Limb (tissue), 2 donors: ENCODE measurements around the gene MOB3A.
"Not testable (repeated sequence)": the region's sequence is repeated elsewhere in the genome, so short reads cannot be mapped to it uniquely, and the experiment has no call there.

ENCODE experiments used
- DNase-seq, 2 donors: peaks; one replicate each; pipeline ENCODE4 v3.0.0-alpha.2; 2016; ENCODE audit errors: extremely low spot score in 2 of 2

MOB3A gene

GRCh38 chr19:2096034-2096479 lies at the start of gene MOB3A:
MOB3A (minus strand) TSS chr19:2096326; CDS start chr19:2078560, 17,766 bp downstream.
- DNase-seq = no peak

- DNase-seq = no peak
Observed at GRCh38 chr19:2145831-2146241, 49.7 kb upstream of the MOB3A start.

GRCh38 chr19:2144190-2144589 lies 48.1 kb upstream of the MOB3A start:
- DNase-seq = no peak

GRCh38 chr19:2142173-2142829 lies 46.2 kb upstream of the MOB3A start:
- DNase-seq = no peak

GRCh38 chr19:2140138-2140569 lies 44.0 kb upstream of the MOB3A start:
- no peak for DNase-seq

- DNase-seq = peak in 1 of 2 donors; percentile 48
Observed at GRCh38 chr19:2139385-2140137, 43.4 kb upstream of the MOB3A start.

- DNase-seq = no peak
Observed at GRCh38 chr19:2138061-2138728, 42.1 kb upstream of the MOB3A start.

GRCh38 chr19:2136796-2137195 lies 40.7 kb upstream of the MOB3A start:
- no peak for DNase-seq

- DNase-seq = no peak
Observed at GRCh38 chr19:2135474-2136402, 39.6 kb upstream of the MOB3A start.

GRCh38 chr19:2132731-2133490 lies 36.8 kb upstream of the MOB3A start:
- no peak for DNase-seq

- DNase-seq = no peak
Observed at GRCh38 chr19:2132191-2132590, 36.1 kb upstream of the MOB3A start.

- DNase-seq = not testable (repeated sequence)
Observed at GRCh38 chr19:2131012-2131975, 35.2 kb upstream of the MOB3A start.

- DNase-seq = no peak
Observed at GRCh38 chr19:2129892-2130770, 34.0 kb upstream of the MOB3A start.

- peak in 1 of 2 donors; percentile 17 for DNase-seq
Observed at GRCh38 chr19:2129486-2129885, 33.4 kb upstream of the MOB3A start.

- DNase-seq = no peak
Observed at GRCh38 chr19:2129022-2129421, 32.9 kb upstream of the MOB3A start.

GRCh38 chr19:2128252-2128651 lies 32.1 kb upstream of the MOB3A start:
- DNase-seq = not testable (repeated sequence)

GRCh38 chr19:2127758-2128157 lies 31.6 kb upstream of the MOB3A start:
- no peak for DNase-seq

- no peak for DNase-seq
Observed at GRCh38 chr19:2126879-2127518, 30.9 kb upstream of the MOB3A start.
